Mesendoderm (in vitro differentiated cells): ENCODE measurements around the gene GJA8. TPM values are rescaled to one million over a fixed set of nuclear protein-coding genes. Genes with fewer than 3 reads are reported as not detected.
"Not testable (repeated sequence)": the region's sequence is repeated elsewhere in the genome, so short reads cannot be mapped to it uniquely, and the experiment has no call there.

Experiments used
- DNase-seq: peaks from one replicate; pipeline ENCODE4 v3.0.0; 2013
- H2AK5ac ChIP-seq: 2 replicates; pipeline ENCODE4 v1.6.1; 2013; ENCODE audit warnings: low read length, inconsistent platforms
- H2BK120ac ChIP-seq: 2 replicates; pipeline ENCODE4 v1.6.1; 2013; ENCODE audit warnings: low read depth, mild to moderate bottlenecking, low read length, moderate library complexity, mixed read lengths
- H2BK15ac ChIP-seq: replicated peaks from 2 replicates; pipeline ENCODE4 v1.6.1; 2013; ENCODE audit warnings: low read depth, mild to moderate bottlenecking, moderate library complexity
- H2BK5ac ChIP-seq: 2 replicates; pipeline ENCODE4 v1.6.1; 2013; ENCODE audit warnings: low read length, inconsistent platforms
- H3K18ac ChIP-seq: 2 replicates; pipeline ENCODE4 v1.6.1; 2013; ENCODE audit warnings: mild to moderate bottlenecking, low read length, mixed read lengths
- H3K23ac ChIP-seq: one replicate; pipeline ENCODE4 v1.6.1; 2013; ENCODE audit warnings: low read length
- H3K27ac ChIP-seq: 2 replicates; pipeline ENCODE4 v1.5.1; 2013; ENCODE audit warnings: low read depth, mild to moderate bottlenecking, inconsistent platforms, low read length, moderate library complexity
- H3K27me3 ChIP-seq: 2 replicates; pipeline ENCODE4 v1.6.1; 2013; ENCODE audit warnings: low read length, control low read depth, mild to moderate bottlenecking, inconsistent platforms; ENCODE audit not compliant: insufficient read depth, poor library complexity
- H3K36me3 ChIP-seq: 2 replicates; pipeline ENCODE4 v1.6.1; 2013; ENCODE audit warnings: low read length, inconsistent platforms; ENCODE audit not compliant: control insufficient read depth, insufficient read depth
- H3K4ac ChIP-seq: one replicate; pipeline ENCODE4 v1.6.1; 2013; ENCODE audit warnings: low read depth, mild to moderate bottlenecking, low read length, moderate library complexity
- H3K4me1 ChIP-seq: 2 replicates; pipeline ENCODE4 v1.6.1; 2013; ENCODE audit warnings: low read depth, low read length, inconsistent platforms; ENCODE audit not compliant: control insufficient read depth
- H3K4me2 ChIP-seq: 2 replicates; pipeline ENCODE4 v1.6.1; 2013; ENCODE audit warnings: low read length
- H3K4me3 ChIP-seq: 2 replicates; pipeline ENCODE4 v1.5.1; 2013; ENCODE audit warnings: mild to moderate bottlenecking, low read length
- H3K56ac ChIP-seq: one replicate; pipeline ENCODE4 v1.6.1; 2013; ENCODE audit warnings: low read length
- H3K79me1 ChIP-seq: 2 replicates; pipeline ENCODE4 v1.6.1; 2013; ENCODE audit warnings: low read length, inconsistent platforms
- H3K79me2 ChIP-seq: 2 replicates; pipeline ENCODE4 v1.6.1; 2013; ENCODE audit warnings: mild to moderate bottlenecking, low read length; ENCODE audit not compliant: control insufficient read depth, insufficient read depth
- H3K9ac ChIP-seq: 2 replicates; pipeline ENCODE4 v1.6.1; 2013; ENCODE audit warnings: low read length, inconsistent platforms
- H4K5ac ChIP-seq: one replicate; pipeline ENCODE4 v1.6.1; 2013; ENCODE audit warnings: low read length
- H4K8ac ChIP-seq: one replicate; pipeline ENCODE4 v1.6.1; 2013; ENCODE audit warnings: low read depth, mild to moderate bottlenecking, control low read depth, low read length, moderate library complexity
- WGBS: extraction: QIAGEN DNeasy Blood & Tissue Kit; methylation state at CpG from one replicate; pipeline ENCODE4 v1.1.7; 2013; ENCODE audit warnings: low lambda C conversion rate, missing lambda C conversion rate; ENCODE audit not compliant: insufficient coverage; ENCODE audit errors: extremely low coverage; 5-methylcytosine and 5-hydroxymethylcytosine counted together
- polyA plus RNA-seq, 2 experiments: library from polyadenylated mRNA; stranded (reverse); fragments of 200-250 nt; gene quantifications; one replicate each; pipeline ENCODE4 v1.2.3, GENCODE V29; 2013

GJA8 gene
- polyA plus RNA-seq (2013, experiment 1 of 2): not detected
- polyA plus RNA-seq (2013, experiment 2 of 2): not detected

DNA sequence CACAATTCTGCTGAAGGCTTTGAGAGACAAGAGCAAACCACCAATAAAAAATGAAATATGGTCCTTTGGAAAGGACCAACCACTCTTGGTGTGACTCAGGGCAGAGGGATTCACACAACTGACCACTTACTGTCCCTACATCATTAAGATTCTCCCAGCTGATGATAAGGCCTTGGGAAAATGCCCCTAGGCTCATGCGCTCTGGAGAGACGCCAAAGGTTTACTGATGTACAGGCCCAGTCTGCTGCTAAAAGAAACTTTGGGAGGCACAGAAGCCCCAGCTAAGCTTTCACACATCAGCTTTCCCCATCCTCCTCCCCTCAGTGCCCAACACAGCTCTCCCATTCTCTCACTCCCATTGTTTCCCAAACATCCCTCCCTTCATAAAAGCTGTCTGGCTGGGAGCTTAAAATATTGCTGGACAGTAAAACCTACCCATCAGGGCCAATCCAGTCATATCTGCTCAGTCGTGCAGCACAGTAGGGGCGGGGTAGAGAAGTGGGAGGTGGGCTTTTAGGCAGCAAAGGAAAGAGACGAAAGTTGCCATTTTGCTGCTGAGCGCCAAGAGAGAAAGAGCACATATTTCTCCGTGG lies at the start of gene GJA8:
Gene GJA8, plus strand, starts transcription at position 543 of the 593 bp plus-strand sequence. CDS start 5,161 bp downstream, outside the sequence.
- Histone ChIP-seq H2BK5ac (no peak within 1 kb of the TSS), H4K8ac (no peak within 1 kb of the TSS), H3K23ac (no peak within 1 kb of the TSS), H3K27ac (no peak within 1 kb of the TSS), H2BK120ac (no peak within 1 kb of the TSS), H4K5ac (no peak within 1 kb of the TSS), H3K4me3 (no peak within 1 kb of the TSS), H3K4me1 (no peaks in the 10 kb centered on the region), H3K18ac (no peak within 1 kb of the TSS), H3K79me2 (no peaks in the 10 kb centered on the region), H3K56ac (no peak within 1 kb of the TSS), H3K36me3 (no peaks in the 10 kb centered on the region), H3K4ac (no peak within 1 kb of the TSS), H3K27me3 (no peaks in the 10 kb centered on the region), H3K79me1 (no peaks in the 10 kb centered on the region), H2AK5ac (no peak within 1 kb of the TSS), H3K9ac (no peak within 1 kb of the TSS), H2BK15ac (no peak within 1 kb of the TSS), H3K4me2 (no peak within 1 kb of the TSS)
- WGBS: no CpG with 5 or more reads among the region's 7 CpGs
- DNase-seq: no peak

DNA sequence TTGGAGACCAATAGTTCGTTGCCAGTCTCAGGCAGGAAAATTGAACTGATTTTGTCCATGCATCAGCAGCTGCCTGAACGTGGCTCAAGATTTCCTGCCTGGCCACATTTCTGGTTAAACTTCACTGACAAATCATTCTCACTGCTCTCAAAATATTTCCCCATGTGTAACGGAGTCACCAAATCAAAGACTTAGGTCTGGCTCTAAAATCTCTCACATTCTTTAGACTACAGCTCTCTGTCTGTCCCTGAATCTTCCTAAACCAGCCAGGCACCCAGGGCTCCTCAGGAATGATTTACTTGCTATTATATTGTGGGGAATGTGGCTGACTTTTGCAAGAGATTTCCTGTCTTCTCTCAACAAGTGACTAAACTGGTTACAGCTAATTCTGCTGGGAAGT lies 49.2 kb upstream of the GJA8 start:
- WGBS: no CpG with 5 or more reads among the region's 3 CpGs
- Histone ChIP-seq H3K4me2 (no peak overlapping the region), H3K4ac (no peak overlapping the region), H2AK5ac (no peak overlapping the region), H3K18ac (peak overlapping the region; percentile 4), H3K4me3 (no peak overlapping the region), H3K79me2 (no peaks in the 10 kb centered on the region), H3K27ac (no peak overlapping the region), H2BK5ac (no peak overlapping the region), H3K4me1 (peaks cover 4% of the 10 kb centered on the region), H2BK120ac (peak overlapping the region; percentile 32), H4K5ac (peak overlapping the region; percentile 52), H3K27me3 (no peaks in the 10 kb centered on the region), H2BK15ac (no peak overlapping the region), H3K79me1 (no peaks in the 10 kb centered on the region), H3K23ac (no peak overlapping the region), H3K56ac (peak overlapping the region; percentile 65), H4K8ac (no peak overlapping the region), H3K9ac (peak overlapping the region; percentile 29), H3K36me3 (no peaks in the 10 kb centered on the region)
- DNase-seq: peak; percentile 36

DNA sequence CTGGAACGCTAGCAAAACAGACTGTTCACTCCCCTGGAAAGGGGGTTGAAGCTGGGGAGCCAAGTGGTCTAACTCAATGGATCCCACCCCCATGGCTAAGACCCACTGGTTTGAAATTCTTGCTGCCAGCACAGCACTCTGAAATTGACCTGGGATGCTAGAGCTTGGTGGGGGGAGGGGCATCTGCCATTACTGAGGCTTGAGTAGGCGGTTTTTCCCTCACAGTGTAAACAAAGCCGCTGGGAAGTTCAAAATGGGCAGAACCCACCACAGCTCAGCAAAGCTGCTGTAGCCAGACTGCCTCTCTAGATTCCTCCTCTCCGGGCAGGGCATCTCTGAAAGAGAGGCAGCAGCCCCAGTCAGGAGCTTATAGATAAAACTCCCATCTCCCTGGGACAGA lies 47.6 kb upstream of the GJA8 start:
- not testable (repeated sequence) for H3K18ac ChIP-seq, H4K8ac ChIP-seq, H2BK120ac ChIP-seq, H3K27me3 ChIP-seq, H3K9ac ChIP-seq, H2BK5ac ChIP-seq, H3K23ac ChIP-seq, H3K56ac ChIP-seq, DNase-seq, H2AK5ac ChIP-seq, H3K36me3 ChIP-seq, H2BK15ac ChIP-seq, H3K27ac ChIP-seq, H3K79me1 ChIP-seq, H4K5ac ChIP-seq, H3K79me2 ChIP-seq, H3K4me2 ChIP-seq, H3K4me1 ChIP-seq, H3K4ac ChIP-seq, H3K4me3 ChIP-seq
- no CpG with 5 or more reads among the region's 4 CpGs for WGBS

DNA sequence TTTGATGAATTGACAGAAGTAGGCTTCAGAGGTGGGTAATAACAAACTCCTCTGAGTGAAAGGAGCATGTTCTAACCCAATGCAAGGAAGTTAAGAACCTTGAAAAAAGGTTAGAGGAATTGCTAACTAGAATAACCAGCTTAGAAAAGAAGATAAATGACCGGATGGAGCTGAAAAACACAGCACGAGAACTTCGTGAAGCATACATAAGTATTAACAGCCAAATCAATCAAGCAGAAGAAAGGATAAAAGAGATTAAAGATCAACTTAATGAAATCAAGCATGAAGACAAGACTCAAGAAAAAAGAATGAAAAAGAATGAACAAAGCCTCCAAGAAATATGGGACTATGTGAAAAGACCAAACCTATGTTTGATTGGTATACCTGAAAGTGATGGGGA lies 46.6 kb upstream of the GJA8 start:
- not testable (repeated sequence) for H3K23ac ChIP-seq, H4K8ac ChIP-seq, H3K4me3 ChIP-seq, H3K9ac ChIP-seq, H3K56ac ChIP-seq, H3K4ac ChIP-seq, H2BK5ac ChIP-seq, H3K36me3 ChIP-seq, H4K5ac ChIP-seq, H3K79me1 ChIP-seq, H3K27ac ChIP-seq, H3K4me2 ChIP-seq, H2BK15ac ChIP-seq, H3K27me3 ChIP-seq, H3K79me2 ChIP-seq, H2AK5ac ChIP-seq, DNase-seq, H2BK120ac ChIP-seq, H3K18ac ChIP-seq, H3K4me1 ChIP-seq
- WGBS: no CpG with 5 or more reads among the region's 3 CpGs

DNA sequence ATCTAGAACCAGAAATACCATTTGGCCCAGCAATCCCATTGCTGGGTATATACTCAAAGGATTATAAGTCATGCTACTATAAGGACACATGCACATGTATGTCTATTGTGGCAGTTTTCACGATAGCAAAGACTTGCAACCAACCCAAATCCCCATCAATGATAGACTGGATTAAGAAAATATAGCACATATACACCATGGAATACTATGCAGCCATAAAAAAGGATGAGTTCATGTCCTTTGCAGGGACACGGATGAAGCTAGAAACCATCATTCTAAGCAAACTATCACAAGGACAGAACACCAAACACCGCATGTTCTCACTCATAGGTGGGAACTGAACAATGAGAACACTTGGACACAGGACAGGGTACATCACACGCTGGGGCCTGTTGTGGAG lies 35.4 kb upstream of the GJA8 start:
- not testable (repeated sequence) for H3K79me1 ChIP-seq, H4K5ac ChIP-seq, H3K36me3 ChIP-seq, H3K27ac ChIP-seq, H3K23ac ChIP-seq, H3K27me3 ChIP-seq, H3K18ac ChIP-seq, H3K4me3 ChIP-seq, H2BK120ac ChIP-seq, H2BK5ac ChIP-seq, DNase-seq, H4K8ac ChIP-seq, H3K56ac ChIP-seq, H2BK15ac ChIP-seq, H2AK5ac ChIP-seq, H3K4me2 ChIP-seq, H3K4ac ChIP-seq, H3K79me2 ChIP-seq, H3K4me1 ChIP-seq, H3K9ac ChIP-seq
- no CpG with 5 or more reads among the region's 4 CpGs for WGBS

DNA sequence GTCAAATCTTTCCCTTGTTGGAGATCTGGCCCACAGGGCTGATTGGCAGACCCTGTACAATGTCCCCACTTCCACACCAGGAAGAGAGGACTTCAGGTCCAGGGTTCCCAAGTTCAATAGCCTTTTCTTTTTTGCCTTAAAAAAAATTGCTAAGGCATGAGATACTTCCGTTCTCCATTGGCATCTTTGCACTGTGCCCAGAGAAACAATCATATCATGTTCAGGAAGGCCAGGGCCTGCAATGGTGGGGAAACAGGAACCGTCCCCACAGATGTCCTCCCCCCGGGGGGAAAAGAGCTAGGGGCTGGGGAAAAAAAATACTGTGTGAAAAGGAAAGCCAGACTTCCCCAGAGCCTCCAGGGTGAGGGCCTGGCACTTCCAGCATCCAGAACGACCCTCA lies 24.6 kb upstream of the GJA8 start:
- no peaks in the 10 kb centered on the region for H3K27me3 ChIP-seq
- no peak overlapping the region for H4K8ac ChIP-seq
- no peak overlapping the region for H2AK5ac ChIP-seq
- H3K79me1 ChIP-seq: no peaks in the 10 kb centered on the region
- H2BK120ac ChIP-seq: no peak overlapping the region
- H3K4me3 ChIP-seq: no peak overlapping the region
- H4K5ac ChIP-seq: no peak overlapping the region
- H3K36me3 ChIP-seq: no peaks in the 10 kb centered on the region
- no CpG with 5 or more reads among the region's 4 CpGs for WGBS
- no peak overlapping the region for H2BK15ac ChIP-seq
- no peak overlapping the region for H3K27ac ChIP-seq
- H3K4me2 ChIP-seq: no peak overlapping the region
- H3K4ac ChIP-seq: peak overlapping the region; percentile 19
- no peaks in the 10 kb centered on the region for H3K4me1 ChIP-seq
- DNase-seq: no peak
- no peaks in the 10 kb centered on the region for H3K79me2 ChIP-seq
- H2BK5ac ChIP-seq: no peak overlapping the region
- no peak overlapping the region for H3K9ac ChIP-seq
- H3K18ac ChIP-seq: no peak overlapping the region
- no peak overlapping the region for H3K56ac ChIP-seq
- H3K23ac ChIP-seq: no peak overlapping the region
